ENCODE results near the gene FOXP1.

Gene FOXP1

GRCh38 chr3:71621825-71622537 lies 38.5 kb upstream of the FOXP1 start:
- no peak overlapping the region for H3K4me2 ChIP-seq (ENCODE audit: low read length)
- no peaks in the 10 kb centered on the region for H3K36me3 ChIP-seq (ENCODE audit: control insufficient read depth, insufficient read depth, low read length)
- no peaks in the 10 kb centered on the region for H3K9me3 ChIP-seq (ENCODE audit: control insufficient read depth, low read length)
- TF ChIP-seq CTCF (IDR thresholded peaks at IDR 0.05), result no peak
- no peak overlapping the region for H2AFZ ChIP-seq
- no peaks in the 10 kb centered on the region for H3K27me3 ChIP-seq (ENCODE audit: control insufficient read depth, insufficient read depth, low read length)
- H3K27ac ChIP-seq, result no peak overlapping the region
- no peaks in the 10 kb centered on the region for H3K79me2 ChIP-seq
- H3K9ac ChIP-seq, result no peak overlapping the region
- H3K4me3 ChIP-seq (ENCODE audit: low read depth, low read length), result no peak overlapping the region
- no peaks in the 10 kb centered on the region for H3K4me1 ChIP-seq

GRCh38 chr3:71618538-71618937 lies 35.0 kb upstream of the FOXP1 start:
- Histone ChIP-seq H3K79me2 (no peaks in the 10 kb centered on the region), H3K36me3 (ENCODE audit: control insufficient read depth, insufficient read depth, low read length) (no peaks in the 10 kb centered on the region), H3K27me3 (ENCODE audit: control insufficient read depth, insufficient read depth, low read length) (no peaks in the 10 kb centered on the region), H3K9me3 (ENCODE audit: control insufficient read depth, low read length) (no peaks in the 10 kb centered on the region), H3K4me3 (ENCODE audit: low read depth, low read length) (no peak overlapping the region), H2AFZ (no peak overlapping the region), H3K4me1 (no peaks in the 10 kb centered on the region), H3K27ac (no peak overlapping the region), H3K4me2 (ENCODE audit: low read length) (no peak overlapping the region), H3K9ac (no peak overlapping the region)
- TF ChIP-seq CTCF (IDR thresholded peaks at IDR 0.05), result no peak

GRCh38 chr3:71616571-71617021 lies 33.1 kb upstream of the FOXP1 start:
- Histone ChIP-seq H3K79me2 (no peaks in the 10 kb centered on the region), H3K27me3 (ENCODE audit: control insufficient read depth, insufficient read depth, low read length) (no peaks in the 10 kb centered on the region), H3K9me3 (ENCODE audit: control insufficient read depth, low read length) (no peaks in the 10 kb centered on the region), H3K4me2 (ENCODE audit: low read length) (no peak overlapping the region), H3K4me3 (ENCODE audit: low read depth, low read length) (no peak overlapping the region), H3K36me3 (ENCODE audit: control insufficient read depth, insufficient read depth, low read length) (no peaks in the 10 kb centered on the region), H2AFZ (no peak overlapping the region), H3K4me1 (no peaks in the 10 kb centered on the region), H3K9ac (no peak overlapping the region), H3K27ac (no peak overlapping the region)
- TF ChIP-seq CTCF (IDR thresholded peaks at IDR 0.05), result no peak

GRCh38 chr3:71614869-71615268 lies 31.3 kb upstream of the FOXP1 start:
- H2AFZ ChIP-seq, result no peak overlapping the region
- no peak overlapping the region for H3K4me2 ChIP-seq (ENCODE audit: low read length)
- no peaks in the 10 kb centered on the region for H3K36me3 ChIP-seq (ENCODE audit: control insufficient read depth, insufficient read depth, low read length)
- no peaks in the 10 kb centered on the region for H3K27me3 ChIP-seq (ENCODE audit: control insufficient read depth, insufficient read depth, low read length)
- H3K27ac ChIP-seq, result no peak overlapping the region
- no peaks in the 10 kb centered on the region for H3K4me1 ChIP-seq
- H3K9ac ChIP-seq, result no peak overlapping the region
- no peaks in the 10 kb centered on the region for H3K9me3 ChIP-seq (ENCODE audit: control insufficient read depth, low read length)
- H3K79me2 ChIP-seq, result no peaks in the 10 kb centered on the region
- no peak overlapping the region for H3K4me3 ChIP-seq (ENCODE audit: low read depth, low read length)
- TF ChIP-seq CTCF (IDR thresholded peaks at IDR 0.05), result no peak

GRCh38 chr3:71614426-71614825 lies 30.9 kb upstream of the FOXP1 start:
- Histone ChIP-seq H3K9ac (no peak overlapping the region), H3K9me3 (ENCODE audit: control insufficient read depth, low read length) (no peaks in the 10 kb centered on the region), H3K27ac (no peak overlapping the region), H3K4me1 (no peaks in the 10 kb centered on the region), H3K36me3 (ENCODE audit: control insufficient read depth, insufficient read depth, low read length) (no peaks in the 10 kb centered on the region), H2AFZ (no peak overlapping the region), H3K79me2 (no peaks in the 10 kb centered on the region), H3K4me3 (ENCODE audit: low read depth, low read length) (no peak overlapping the region), H3K27me3 (ENCODE audit: control insufficient read depth, insufficient read depth, low read length) (no peaks in the 10 kb centered on the region), H3K4me2 (ENCODE audit: low read length) (no peak overlapping the region)
- TF ChIP-seq CTCF (IDR thresholded peaks at IDR 0.05), result no peak

Data from parathyroid adenoma (tissue), 2 donors.